Memory B cell (primary cell): ENCODE data around the gene LSAMP.

Source experiments
- ATAC-seq: fragments of 150-1000 bp; cut with Tn5 transposase; 2 replicates; pipeline ENCODE4 v1.10.0; 2021; ENCODE audit warnings: low read depth, mild to moderate bottlenecking, moderate library complexity
- DNase-seq, 2 donors: peaks; one replicate each; pipeline ENCODE4 v3.0.0; 2022; ENCODE audit warnings: low spot score in 2 of 2
- H3K27ac Mint-ChIP-seq: one replicate; pipeline ENCODE4 v1.8.0; 2022; ENCODE audit warnings: mild to moderate bottlenecking, moderate library complexity, mixed read lengths
- H3K27me3 Mint-ChIP-seq: one replicate; pipeline ENCODE4 v1.8.0; 2022; ENCODE audit warnings: mixed read lengths
- H3K36me3 Mint-ChIP-seq: one replicate; pipeline ENCODE4 v1.8.0; 2022; ENCODE audit warnings: mild to moderate bottlenecking, mixed read lengths
- H3K4me1 Mint-ChIP-seq: one replicate; pipeline ENCODE4 v1.8.0; 2022; ENCODE audit warnings: mixed read lengths
- H3K4me3 Mint-ChIP-seq: one replicate; pipeline ENCODE4 v1.8.0; 2022; ENCODE audit warnings: mild to moderate bottlenecking, moderate library complexity, mixed read lengths
- H3K9me3 Mint-ChIP-seq: one replicate; pipeline ENCODE4 v1.8.0; 2022; ENCODE audit warnings: mixed read lengths

LSAMP gene

GRCh38 chr3:116030131-116030850, 415.0 kb downstream of the LSAMP start:
- Mint-ChIP-seq H3K9me3 (no peaks in the 10 kb centered on the region), H3K27me3 (peaks cover 2% of the 10 kb centered on the region), H3K4me1 (no peaks in the 10 kb centered on the region), H3K4me3 (no peak overlapping the region), H3K27ac (no peak overlapping the region), H3K36me3 (no peaks in the 10 kb centered on the region)
- DNase-seq: no peak
- no peak for ATAC-seq

- Mint-ChIP-seq H3K9me3 (no peaks in the 10 kb centered on the region), H3K27ac (no peak overlapping the region), H3K36me3 (no peaks in the 10 kb centered on the region), H3K4me3 (no peak overlapping the region), H3K27me3 (peaks cover 2% of the 10 kb centered on the region), H3K4me1 (no peaks in the 10 kb centered on the region)
- ATAC-seq (no peak), DNase-seq (no peak)
Observed at GRCh38 chr3:116029266-116029665, 416.0 kb downstream of the LSAMP start.

- Mint-ChIP-seq H3K4me3 (no peak overlapping the region), H3K4me1 (no peaks in the 10 kb centered on the region), H3K27me3 (peaks cover 2% of the 10 kb centered on the region), H3K27ac (no peak overlapping the region), H3K36me3 (no peaks in the 10 kb centered on the region), H3K9me3 (no peaks in the 10 kb centered on the region)
- DNase-seq: no peak
- ATAC-seq: no peak
Observed at GRCh38 chr3:116028157-116028556, 417.1 kb downstream of the LSAMP start.

GRCh38 chr3:116020989-116021388, 424.3 kb downstream of the LSAMP start:
- H3K4me3 Mint-ChIP-seq: no peak overlapping the region
- no peaks in the 10 kb centered on the region for H3K36me3 Mint-ChIP-seq
- H3K27ac Mint-ChIP-seq: no peak overlapping the region
- peaks cover 3% of the 10 kb centered on the region for H3K4me1 Mint-ChIP-seq
- H3K9me3 Mint-ChIP-seq: no peaks in the 10 kb centered on the region
- no peak for DNase-seq
- no peak for ATAC-seq
- H3K27me3 Mint-ChIP-seq: no peaks in the 10 kb centered on the region

GRCh38 chr3:116020495-116020894, 424.8 kb downstream of the LSAMP start:
- H3K27me3 Mint-ChIP-seq: no peaks in the 10 kb centered on the region
- H3K4me3 Mint-ChIP-seq: no peak overlapping the region
- peak; percentile 80 for ATAC-seq
- H3K36me3 Mint-ChIP-seq: no peaks in the 10 kb centered on the region
- no peak overlapping the region for H3K27ac Mint-ChIP-seq
- DNase-seq: no peak
- H3K4me1 Mint-ChIP-seq: peaks cover 3% of the 10 kb centered on the region
- no peaks in the 10 kb centered on the region for H3K9me3 Mint-ChIP-seq

GRCh38 chr3:116019254-116019763, 426.0 kb downstream of the LSAMP start:
- ATAC-seq: no peak
- no peak overlapping the region for H3K4me3 Mint-ChIP-seq
- no peak overlapping the region for H3K27ac Mint-ChIP-seq

GRCh38 chr3:116018646-116019045, 426.6 kb downstream of the LSAMP start:
- no peak for DNase-seq
- H3K27me3 Mint-ChIP-seq: no peaks in the 10 kb centered on the region
- H3K27ac Mint-ChIP-seq: no peak overlapping the region
- no peaks in the 10 kb centered on the region for H3K36me3 Mint-ChIP-seq
- H3K9me3 Mint-ChIP-seq: no peaks in the 10 kb centered on the region
- H3K4me3 Mint-ChIP-seq: no peak overlapping the region
- ATAC-seq: no peak
- H3K4me1 Mint-ChIP-seq: peaks cover 3% of the 10 kb centered on the region

More at GRCh38 chr3:116019254-116019763, 426.0 kb downstream of the LSAMP start:
- H3K4me1 Mint-ChIP-seq: peaks cover 3% of the 10 kb centered on the region
- H3K9me3 Mint-ChIP-seq: no peaks in the 10 kb centered on the region
- no peak for DNase-seq
- H3K36me3 Mint-ChIP-seq: no peaks in the 10 kb centered on the region
- no peaks in the 10 kb centered on the region for H3K27me3 Mint-ChIP-seq

GRCh38 chr3:116015931-116016330, 429.4 kb downstream of the LSAMP start:
- no peaks in the 10 kb centered on the region for H3K27me3 Mint-ChIP-seq
- no peaks in the 10 kb centered on the region for H3K36me3 Mint-ChIP-seq
- DNase-seq (no peak), ATAC-seq (no peak)
- H3K27ac Mint-ChIP-seq: no peak overlapping the region
- no peak overlapping the region for H3K4me3 Mint-ChIP-seq
- peaks cover 3% of the 10 kb centered on the region for H3K4me1 Mint-ChIP-seq
- no peaks in the 10 kb centered on the region for H3K9me3 Mint-ChIP-seq

- no peak for ATAC-seq
- no peak overlapping the region for H3K27ac Mint-ChIP-seq
Observed at GRCh38 chr3:116007000-116007399, 438.3 kb downstream of the LSAMP start.

GRCh38 chr3:116005404-116005803, 439.9 kb downstream of the LSAMP start:
- no peak for DNase-seq
- no peak for ATAC-seq
- Mint-ChIP-seq H3K36me3 (no peaks in the 10 kb centered on the region), H3K4me1 (no peaks in the 10 kb centered on the region), H3K4me3 (no peak overlapping the region), H3K27me3 (peaks cover 1% of the 10 kb centered on the region), H3K9me3 (no peaks in the 10 kb centered on the region), H3K27ac (no peak overlapping the region)

More at GRCh38 chr3:116007000-116007399, 438.3 kb downstream of the LSAMP start:
- Mint-ChIP-seq H3K27me3 (peaks cover 1% of the 10 kb centered on the region), H3K9me3 (no peaks in the 10 kb centered on the region), H3K36me3 (no peaks in the 10 kb centered on the region), H3K4me3 (no peak overlapping the region), H3K4me1 (no peaks in the 10 kb centered on the region)
- DNase-seq: no peak

GRCh38 chr3:116002235-116002634, 443.1 kb downstream of the LSAMP start:
- DNase-seq (no peak), ATAC-seq (no peak)
- no peaks in the 10 kb centered on the region for H3K9me3 Mint-ChIP-seq
- H3K27me3 Mint-ChIP-seq: peaks cover 4% of the 10 kb centered on the region
- no peaks in the 10 kb centered on the region for H3K4me1 Mint-ChIP-seq
- H3K4me3 Mint-ChIP-seq: no peak overlapping the region
- no peak overlapping the region for H3K27ac Mint-ChIP-seq
- no peaks in the 10 kb centered on the region for H3K36me3 Mint-ChIP-seq

- H3K27me3 Mint-ChIP-seq: peaks cover 4% of the 10 kb centered on the region
- H3K4me1 Mint-ChIP-seq: no peaks in the 10 kb centered on the region
- H3K9me3 Mint-ChIP-seq: no peaks in the 10 kb centered on the region
- no peak overlapping the region for H3K4me3 Mint-ChIP-seq
- no peaks in the 10 kb centered on the region for H3K36me3 Mint-ChIP-seq
- DNase-seq: no peak
- ATAC-seq: no peak
- no peak overlapping the region for H3K27ac Mint-ChIP-seq
Observed at GRCh38 chr3:116001151-116001621, 444.1 kb downstream of the LSAMP start.

- Mint-ChIP-seq H3K4me3 (no peak overlapping the region), H3K27ac (no peak overlapping the region), H3K9me3 (no peaks in the 10 kb centered on the region), H3K27me3 (peaks cover 4% of the 10 kb centered on the region), H3K4me1 (no peaks in the 10 kb centered on the region), H3K36me3 (no peaks in the 10 kb centered on the region)
- ATAC-seq: no peak
- no peak for DNase-seq
Observed at GRCh38 chr3:116000311-116000710, 445.0 kb downstream of the LSAMP start.

- Mint-ChIP-seq H3K4me3 (no peak overlapping the region), H3K27me3 (peaks cover 3% of the 10 kb centered on the region), H3K27ac (no peak overlapping the region), H3K36me3 (no peaks in the 10 kb centered on the region), H3K4me1 (no peaks in the 10 kb centered on the region), H3K9me3 (no peaks in the 10 kb centered on the region)
- DNase-seq: no peak
- no peak for ATAC-seq
Observed at GRCh38 chr3:115999613-116000012, 445.7 kb downstream of the LSAMP start.
